Epithelial cell of proximal tubule (primary cell): ENCODE results near the gene SDE2. TPM values are rescaled to one million over a fixed set of nuclear protein-coding genes. Genes with fewer than 3 reads are reported as not detected.
"Not testable (repeated sequence)": the region's sequence is repeated elsewhere in the genome, so short reads cannot be mapped to it uniquely, and the experiment has no call there.

Experiments used
- DNase-seq: peaks from one replicate; pipeline ENCODE4 v3.0.0-alpha.2; 2011; ENCODE audit warnings: low read depth
- H3K4me3 ChIP-seq: 2 replicates; pipeline ENCODE4 v1.5.1; 2011; ENCODE audit warnings: low read depth, mild to moderate bottlenecking, low read length
- CTCF ChIP-seq: conservative IDR thresholded peaks from 2 replicates; pipeline ENCODE4 v1.5.1; 2012; ENCODE audit warnings: low read depth, mild to moderate bottlenecking, low read length
- total RNA-seq: library from RNA; depleted of rRNA; stranded (reverse); fragments of >200 nt; gene quantifications from 2 replicates; pipeline ENCODE4 v1.2.3, GENCODE V29; 2015

Gene SDE2
- total RNA-seq, 1 donor from 2014 or later = 19.4 TPM

- no peak for DNase-seq
- no peak overlapping the region for H3K4me3 ChIP-seq
- TF ChIP-seq CTCF = no peak
Observed at GRCh38 chr1:225940385-225941151, 58.6 kb downstream of the SDE2 start.

DNA sequence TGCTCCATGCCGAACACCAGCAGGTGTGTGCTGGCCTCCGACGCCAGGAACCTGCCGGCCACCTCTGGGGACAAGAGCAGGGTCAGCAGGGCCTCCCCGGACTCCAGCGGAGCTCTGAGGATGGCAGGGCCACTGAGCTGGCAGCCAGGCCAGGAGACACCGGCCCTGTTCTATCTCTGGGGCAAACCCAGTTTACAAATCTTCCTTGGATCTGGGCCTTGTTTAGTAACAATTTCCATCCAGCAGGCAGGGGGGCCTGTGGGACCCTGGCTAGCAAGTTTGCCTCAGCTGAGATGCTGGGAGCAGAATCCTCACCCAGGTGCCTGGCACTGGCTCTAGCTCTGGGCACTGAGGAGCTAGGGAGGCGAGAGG is 59.2 kb downstream of the SDE2 start:
- not testable (repeated sequence) for H3K4me3 ChIP-seq, DNase-seq

DNA sequence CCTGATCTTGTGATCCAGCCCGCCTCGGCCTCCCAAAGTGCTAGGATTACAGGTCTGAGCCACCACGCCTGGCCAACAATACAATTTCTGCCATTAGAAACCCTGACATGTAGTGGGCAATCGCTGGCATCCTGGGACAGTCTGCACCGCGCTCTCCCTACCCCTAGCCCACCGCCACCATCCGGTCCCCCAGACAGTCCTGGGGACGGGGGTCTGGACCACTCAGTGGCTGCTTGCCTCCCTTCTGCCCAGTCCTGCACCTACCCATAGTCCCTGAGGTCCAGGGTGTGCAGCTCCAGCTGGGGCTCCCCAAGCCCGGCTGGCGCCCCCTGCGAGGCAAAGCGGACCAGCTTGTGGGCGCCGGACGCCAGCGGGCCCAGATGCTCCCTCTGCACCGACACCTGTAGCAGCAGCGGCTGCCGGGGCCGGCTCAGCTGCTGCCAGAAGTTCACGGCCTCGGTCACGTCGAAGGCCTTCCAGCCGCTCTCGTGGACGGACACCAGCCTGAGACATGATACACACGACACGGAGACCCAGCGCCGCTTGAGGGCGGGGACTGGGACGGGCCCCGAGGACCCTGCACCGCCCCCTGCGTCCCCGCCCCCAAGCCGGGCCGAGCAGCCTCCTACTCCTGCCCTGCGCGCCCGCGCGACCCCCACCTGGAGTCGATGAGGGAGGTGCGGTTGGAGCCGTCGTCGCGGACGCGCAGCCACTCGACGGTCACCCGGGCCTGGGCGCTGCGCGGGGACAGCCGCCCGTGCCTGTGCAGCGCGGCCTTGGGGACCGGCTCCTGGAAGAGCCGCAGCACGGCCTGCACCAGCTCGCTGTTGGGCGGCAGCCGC is 59.8 kb downstream of the SDE2 start:
- not testable (repeated sequence) for DNase-seq, H3K4me3 ChIP-seq

- no peak for DNase-seq
- H3K4me3 ChIP-seq = no peak overlapping the region
- TF ChIP-seq CTCF = no peak
Observed at GRCh38 chr1:225937048-225937968, 61.8 kb downstream of the SDE2 start.

DNA sequence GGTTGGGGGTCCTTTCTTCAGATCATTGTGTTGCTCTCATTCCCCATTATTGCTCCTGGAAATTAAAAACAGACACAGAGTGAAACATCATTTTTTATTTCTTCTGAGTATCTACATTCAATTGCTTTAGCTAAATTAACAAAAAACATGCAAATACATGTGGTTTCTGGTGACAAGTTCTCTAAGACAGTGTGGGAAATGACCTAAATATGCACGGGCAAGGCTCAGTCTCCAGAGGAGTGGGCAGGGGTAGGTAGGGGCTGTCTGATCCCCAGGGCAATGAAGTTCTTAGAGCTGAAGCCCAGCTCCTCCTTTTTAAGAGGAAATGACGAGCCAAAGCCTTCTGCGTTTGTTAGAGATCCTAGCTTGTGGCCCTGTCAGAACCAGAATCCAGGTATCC is 62.6 kb downstream of the SDE2 start:
- no peak overlapping the region for H3K4me3 ChIP-seq
- no peak for TF ChIP-seq CTCF
- DNase-seq = no peak

GRCh38 chr1:225936086-225936485 is 63.1 kb downstream of the SDE2 start:
- DNase-seq, H3K4me3 ChIP-seq: not testable (repeated sequence)

DNA sequence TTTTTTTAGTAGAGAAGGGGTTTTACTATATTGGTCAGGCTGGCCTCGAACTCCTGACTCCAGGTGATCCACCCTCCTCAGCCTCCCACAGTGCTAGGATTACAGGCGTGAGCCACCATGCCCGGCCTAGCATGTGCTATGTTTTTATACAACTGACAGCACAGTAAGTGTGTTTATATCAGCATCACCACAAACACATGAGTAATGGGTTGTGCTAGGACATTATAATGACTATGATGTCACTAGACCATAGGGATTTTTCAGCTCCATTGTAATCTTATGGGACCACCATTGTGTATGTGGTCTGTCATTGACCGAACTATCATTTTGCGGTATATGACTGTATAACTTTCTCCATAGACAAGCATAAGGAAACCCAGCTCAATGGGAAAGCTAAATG is 64.4 kb downstream of the SDE2 start:
- no peak for DNase-seq
- TF ChIP-seq CTCF = no peak

DNA sequence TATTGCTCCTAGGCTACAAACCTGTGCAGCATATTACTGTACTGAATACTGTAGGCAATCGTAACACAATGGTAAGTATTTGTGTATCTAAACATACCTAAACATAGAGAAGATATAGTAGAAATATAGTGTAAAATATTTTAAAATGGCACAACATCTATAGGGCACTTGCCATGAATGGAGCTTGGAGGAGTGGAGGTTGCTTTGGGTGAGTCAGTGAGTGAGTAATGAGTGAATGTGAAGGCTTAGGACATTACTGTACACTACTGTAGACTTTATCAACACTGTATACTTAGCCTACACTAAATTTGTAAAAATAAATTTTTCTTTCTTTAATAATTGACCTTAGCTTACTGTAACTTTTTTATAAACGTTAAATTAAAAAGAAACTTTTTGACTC is 66.1 kb downstream of the SDE2 start:
- no peak for DNase-seq
- H3K4me3 ChIP-seq = no peak overlapping the region
- TF ChIP-seq CTCF = no peak

More for the DNA sequence above, 64.4 kb downstream of the SDE2 start:
- H3K4me3 ChIP-seq = no peak overlapping the region
